ENCODE results near the gene STON2.

The STON2 gene

DNA sequence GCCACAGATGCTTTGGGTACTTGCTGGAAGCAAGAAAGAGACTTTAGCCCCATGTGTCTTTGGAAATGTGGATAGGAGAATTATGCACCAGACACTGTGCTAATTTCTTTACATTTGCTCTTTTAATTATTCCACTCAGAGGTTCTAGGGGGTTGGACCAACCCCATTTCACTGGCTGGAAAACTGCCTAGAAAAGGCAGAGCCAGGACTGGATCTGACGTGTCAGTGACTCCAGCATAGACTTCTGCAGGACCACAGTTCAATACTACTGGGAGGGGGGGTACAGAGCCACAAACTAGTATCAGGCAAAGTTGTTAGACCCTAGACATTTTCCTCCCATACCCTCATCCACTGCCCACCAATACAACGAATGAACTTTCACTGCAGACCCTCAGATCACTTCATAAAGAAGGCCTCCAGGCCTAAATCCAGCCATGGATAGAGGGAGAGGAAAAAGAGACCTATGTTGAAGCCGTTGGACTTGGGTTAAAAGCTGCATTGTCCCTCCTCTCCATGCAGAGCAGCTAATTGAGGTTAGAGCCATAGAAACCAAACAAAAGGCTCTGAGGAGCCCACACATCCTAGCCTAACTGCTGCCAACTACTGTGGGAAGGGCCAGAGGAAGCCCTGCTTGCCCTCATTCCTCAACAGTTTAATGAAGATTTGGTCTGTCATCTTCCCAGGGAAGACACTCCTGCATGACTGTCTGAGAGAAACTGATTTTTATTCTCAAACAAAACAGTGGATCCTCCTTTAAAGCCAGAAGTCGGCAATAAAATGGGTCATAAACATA lies 68.7 kb downstream of the STON2 start:
- DNase-seq = no peak

GRCh38 chr14:81330619-81331122 lies 69.5 kb downstream of the STON2 start:
- DNase-seq = no peak

GRCh38 chr14:81329640-81330381 lies 70.3 kb downstream of the STON2 start:
- no peak for DNase-seq

DNA sequence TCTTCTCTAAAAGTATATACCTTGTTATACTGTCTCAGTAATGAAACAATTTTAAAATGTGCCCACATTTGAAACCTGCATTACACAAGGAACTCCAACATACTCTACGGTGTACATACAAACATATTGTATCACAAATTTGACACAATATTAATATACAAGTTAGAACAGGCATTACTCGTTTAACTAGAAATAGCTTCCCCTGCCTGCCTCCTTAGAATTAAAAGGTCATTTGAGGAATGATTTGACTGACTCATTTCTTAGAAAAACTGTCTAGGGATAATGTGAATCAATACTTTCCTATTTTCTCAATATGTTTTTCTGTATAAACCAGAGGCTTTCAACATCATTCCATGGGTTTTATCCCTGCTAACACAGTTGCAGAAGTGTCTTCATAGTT lies 73.7 kb downstream of the STON2 start:
- DNase-seq = no peak

- DNase-seq = no peak
These were observed 76.1 kb downstream of the STON2 start for GRCh38 chr14:81324011-81324410.

DNA sequence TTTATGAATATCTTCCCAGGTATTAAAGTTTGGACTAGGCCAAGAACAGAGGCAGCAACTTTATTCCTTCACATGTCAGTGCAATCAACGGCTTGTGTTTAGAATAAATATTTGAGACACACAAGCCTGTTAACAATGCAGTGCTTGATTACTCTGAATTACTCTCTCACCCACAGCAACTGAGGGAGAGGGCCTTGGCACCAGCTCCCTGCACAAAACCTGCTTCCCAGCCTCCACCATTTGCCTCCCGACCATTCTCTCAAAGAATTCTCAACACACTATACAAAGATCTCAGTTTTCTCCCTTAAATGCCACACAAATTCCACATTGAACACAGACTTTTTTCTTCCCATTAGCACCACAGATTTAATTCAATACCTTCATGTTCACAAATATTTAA lies 77.0 kb downstream of the STON2 start:
- no peak for DNase-seq

DNA sequence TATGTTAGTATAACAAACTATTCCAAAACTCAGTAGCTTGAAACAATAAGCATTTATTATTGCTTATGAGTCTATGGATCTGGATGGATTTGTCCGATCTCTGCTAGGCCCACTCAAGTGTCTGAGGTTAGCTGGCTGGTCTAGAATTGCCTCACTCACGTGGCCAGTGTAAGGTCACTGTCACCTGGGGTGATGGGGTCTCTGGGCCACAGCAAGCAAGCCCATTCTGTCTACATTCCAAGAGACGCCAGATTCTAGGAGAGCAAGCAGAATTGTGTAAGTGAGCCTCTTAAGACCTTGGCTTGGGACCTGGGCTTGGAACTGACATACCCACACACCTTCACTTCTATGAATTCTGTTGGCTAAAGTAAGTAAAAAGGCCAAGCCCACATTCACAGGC lies 80.2 kb downstream of the STON2 start:
- DNase-seq = no peak

DNA sequence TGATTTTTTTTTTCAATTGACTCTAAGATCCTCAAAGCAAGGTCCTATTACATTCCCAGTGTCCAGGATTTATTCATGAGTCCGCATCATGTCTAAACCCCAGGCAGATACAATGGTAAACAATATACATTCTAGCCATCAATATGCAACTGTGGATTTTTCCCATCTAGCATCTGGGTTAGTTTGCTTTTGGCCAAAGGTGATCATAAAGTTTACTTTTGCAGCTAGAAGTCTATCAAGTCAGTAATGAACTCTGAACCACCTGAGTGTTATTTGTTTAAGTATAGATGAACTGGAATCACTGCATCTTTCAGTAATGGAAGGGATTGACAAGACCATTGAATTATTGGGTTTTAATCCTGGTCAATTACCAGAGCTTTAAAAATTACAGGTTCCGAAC lies 80.8 kb downstream of the STON2 start:
- no peak for DNase-seq

DNA sequence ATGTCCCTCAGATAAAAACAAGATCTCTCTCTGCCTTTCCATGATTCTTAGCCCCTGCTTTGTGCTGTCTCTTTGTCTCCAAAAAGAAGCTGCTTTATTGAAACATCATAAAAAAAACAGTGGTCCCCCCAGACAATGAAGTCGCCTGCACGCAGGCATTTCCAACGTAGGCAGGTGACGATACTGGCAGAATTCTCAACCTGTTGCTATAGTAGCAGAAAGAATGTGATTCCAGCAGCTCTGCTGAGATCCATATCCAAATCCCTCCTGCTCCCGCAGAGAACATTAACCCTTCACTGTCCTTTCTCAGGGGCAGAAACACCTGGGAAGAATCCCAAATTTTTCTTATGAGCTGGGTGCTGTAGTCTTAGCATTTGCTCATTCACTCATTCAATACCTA lies 84.8 kb downstream of the STON2 start:
- no peak for DNase-seq

DNA sequence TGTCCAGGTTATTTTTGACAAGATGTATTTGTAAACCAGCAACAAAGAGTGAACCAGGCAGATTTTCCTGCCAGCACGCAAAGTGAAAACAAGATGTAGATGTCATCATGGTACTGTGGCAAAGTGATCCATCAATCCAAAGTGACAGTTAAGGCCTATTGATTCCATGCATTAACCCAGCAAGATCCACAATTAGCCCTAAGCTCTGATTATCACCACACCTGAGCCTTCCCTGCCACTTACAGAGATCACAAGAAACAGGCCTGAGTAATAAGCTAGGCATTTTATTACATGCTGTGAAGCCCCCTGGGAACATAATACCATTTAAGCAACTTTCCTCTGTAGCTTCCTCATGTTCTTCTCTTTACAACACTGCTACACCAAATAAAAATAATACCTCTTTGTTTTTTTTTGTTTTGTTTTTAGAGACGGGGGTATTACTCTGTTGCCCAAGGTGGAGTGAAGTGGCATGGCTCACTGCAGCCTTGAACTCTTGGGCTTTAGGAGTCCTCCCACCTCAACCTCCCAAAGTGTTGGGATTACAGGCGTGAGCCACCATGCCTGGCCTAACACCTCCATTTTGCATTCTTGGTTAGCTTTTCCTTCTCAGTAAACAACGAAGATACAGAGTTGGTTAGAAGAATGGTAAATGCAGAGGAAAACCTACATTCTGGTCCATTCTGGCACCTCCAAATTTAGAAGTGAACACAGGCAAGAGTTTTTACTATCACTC lies 85.5 kb downstream of the STON2 start:
- DNase-seq = no peak

- DNase-seq = no peak
These were observed 86.2 kb downstream of the STON2 start for GRCh38 chr14:81313775-81314429.

- no peak for DNase-seq
These were observed 86.9 kb downstream of the STON2 start for GRCh38 chr14:81313200-81313599.

DNA sequence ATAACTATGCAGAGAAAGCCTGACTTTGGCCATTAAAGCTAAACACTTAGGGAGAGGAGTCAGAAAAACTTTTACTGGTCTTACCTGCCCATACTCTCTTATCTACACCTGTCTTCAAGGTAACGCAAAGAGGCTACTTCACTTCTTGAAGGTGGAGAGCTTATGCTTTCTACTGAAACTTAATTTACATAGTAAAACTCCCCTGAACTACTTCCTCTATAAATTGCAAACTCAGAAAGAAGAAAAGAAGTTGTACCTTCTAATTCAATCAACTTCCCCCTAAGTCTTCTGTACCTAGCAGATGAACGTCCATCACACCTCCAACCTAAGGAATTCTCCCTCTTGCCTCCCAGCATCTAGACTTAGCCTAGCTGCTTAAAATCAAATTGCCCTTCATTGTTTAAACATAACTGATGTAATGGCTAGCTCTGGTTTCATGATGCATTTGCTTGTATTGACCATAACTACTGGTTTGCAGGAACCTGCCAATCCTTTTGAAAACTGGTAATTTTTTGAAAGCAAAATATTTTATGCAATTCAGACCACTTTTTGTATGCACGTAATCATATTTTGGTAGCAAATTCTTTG lies 87.7 kb downstream of the STON2 start:
- DNase-seq = no peak

DNA sequence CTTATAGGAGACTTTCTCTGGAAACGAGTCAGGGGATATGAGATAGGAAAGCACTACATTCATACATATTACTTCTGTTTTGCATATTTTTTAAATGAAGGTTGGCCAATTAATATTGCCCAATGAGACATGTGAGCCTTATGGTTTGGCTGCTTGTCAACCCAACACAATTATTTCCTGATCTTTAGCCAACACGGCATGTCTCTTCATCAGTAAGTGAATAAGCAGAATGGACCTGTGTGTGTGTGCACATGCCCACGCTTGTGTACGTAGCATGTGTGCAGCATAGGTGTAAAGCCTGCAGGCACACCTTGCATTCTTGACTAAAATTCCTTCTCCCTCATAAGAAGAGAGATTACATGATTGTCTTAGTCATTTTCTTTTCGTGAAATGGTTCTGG lies 88.3 kb downstream of the STON2 start:
- DNase-seq = no peak

DNA sequence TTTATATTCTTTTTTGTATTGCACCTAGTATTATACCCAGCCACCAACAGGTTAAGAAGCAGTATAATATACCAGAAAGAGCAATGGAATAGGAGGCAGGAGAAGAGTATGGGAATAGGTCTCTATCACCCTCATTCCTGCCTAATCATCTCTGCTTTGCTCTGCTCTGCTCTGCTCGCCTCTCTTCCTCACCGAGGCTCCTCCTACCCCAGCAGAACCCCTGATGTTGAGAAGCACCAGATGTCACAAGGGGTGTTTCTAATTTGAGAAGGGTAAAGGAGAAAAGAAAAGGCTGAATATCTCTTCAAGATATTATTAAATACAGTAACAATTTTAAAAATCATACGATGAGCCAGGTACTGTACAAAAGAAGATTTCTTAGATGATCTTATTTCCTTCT lies 89.0 kb downstream of the STON2 start:
- no peak for DNase-seq

DNA sequence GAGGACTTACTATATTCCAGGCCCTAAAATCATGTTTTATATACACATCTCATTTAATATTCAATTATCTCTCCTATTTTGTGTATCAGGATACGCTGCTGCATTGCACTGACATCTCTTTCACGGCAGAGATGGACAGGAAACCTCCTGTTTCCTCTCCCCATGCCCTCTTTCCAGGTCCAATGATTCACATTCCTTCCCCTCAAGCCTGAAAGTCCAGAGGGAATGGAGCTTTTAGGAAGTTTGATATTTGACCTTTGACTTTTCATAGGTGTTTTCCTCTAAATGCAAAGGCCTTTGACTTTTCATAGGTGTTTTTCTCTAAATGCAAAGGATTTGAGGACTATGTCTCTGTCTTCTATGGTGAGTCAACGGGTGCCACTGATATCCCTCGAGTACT lies 89.5 kb downstream of the STON2 start:
- DNase-seq = no peak

DNA sequence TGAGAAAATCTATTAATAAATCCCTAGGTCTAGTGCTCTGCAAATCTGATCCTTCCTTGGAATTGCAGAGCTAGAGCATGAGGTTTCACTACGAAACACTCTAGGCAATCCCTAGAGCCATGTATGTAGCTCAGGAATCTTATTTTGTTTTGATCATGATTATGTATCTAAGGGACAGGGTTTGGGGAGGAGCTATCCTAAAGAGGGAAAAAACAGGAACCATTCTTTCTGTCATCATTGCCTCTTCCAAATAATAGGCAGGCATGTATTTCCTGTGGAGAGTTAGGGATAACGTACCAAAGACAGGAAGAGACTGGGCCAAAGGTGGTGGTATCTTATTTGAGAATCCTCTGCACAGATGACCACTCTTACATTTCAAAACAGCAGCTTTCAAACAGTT lies 90.6 kb downstream of the STON2 start:
- no peak for DNase-seq

GRCh38 chr14:81305743-81306142 lies 94.4 kb downstream of the STON2 start:
- DNase-seq = no peak

- DNase-seq = no peak
These were observed 95.1 kb downstream of the STON2 start for GRCh38 chr14:81305065-81305464.

DNA sequence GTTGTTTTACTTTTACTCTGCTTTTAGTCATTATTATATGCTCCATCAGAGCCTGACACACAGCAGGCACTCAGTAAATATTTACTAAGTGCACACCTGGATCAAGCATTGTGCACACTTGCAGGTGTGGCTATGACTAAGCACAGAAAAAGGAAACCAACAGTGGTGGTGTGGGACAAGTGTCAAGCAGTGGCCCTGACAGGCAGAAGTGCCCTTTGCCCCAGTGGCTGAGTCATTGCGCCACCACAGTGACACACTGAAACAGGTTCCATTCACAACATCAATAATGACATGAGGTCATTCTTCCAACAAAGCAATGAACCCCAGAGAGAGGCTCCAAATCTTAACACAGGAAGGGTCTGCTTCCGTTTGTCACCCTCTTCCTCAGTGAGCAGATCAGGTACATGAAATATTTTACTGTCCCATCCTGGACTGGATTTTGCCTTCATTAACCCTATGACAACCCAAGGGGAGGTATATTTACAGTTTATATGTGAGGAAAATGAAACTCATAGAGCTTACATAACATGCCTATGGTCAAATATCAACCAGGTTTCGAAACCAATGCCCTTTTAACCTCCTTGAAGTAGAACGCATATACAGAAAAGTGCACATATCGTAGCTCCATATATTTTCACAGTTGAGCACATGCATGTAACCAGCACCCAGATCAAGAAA lies 96.7 kb downstream of the STON2 start:
- DNase-seq = peak in 1 of 2 experiments; percentile 17

GRCh38 chr14:81302638-81303037 lies 97.5 kb downstream of the STON2 start:
- no peak for DNase-seq

- DNase-seq = no peak
These were observed 98.3 kb downstream of the STON2 start for GRCh38 chr14:81301813-81302212.
